Central memory CD4-positive, alpha-beta T cell (primary cell): Measurements from ENCODE around the gene YBEY.
"Not testable (repeated sequence)": the region's sequence is repeated elsewhere in the genome, so short reads cannot be mapped to it uniquely, and the experiment has no call there.

Source experiments
- DNase-seq: peaks from one replicate; pipeline ENCODE4 v3.0.0; 2022

The YBEY gene

GRCh38 chr21:46304955-46305354 lies 18.8 kb downstream of the YBEY start:
- DNase-seq = no peak

GRCh38 chr21:46307625-46308024 lies 21.5 kb downstream of the YBEY start:
- DNase-seq = no peak

GRCh38 chr21:46308431-46308830 lies 22.3 kb downstream of the YBEY start:
- DNase-seq = no peak

- not testable (repeated sequence) for DNase-seq
Observed at GRCh38 chr21:46310260-46310659, 24.1 kb downstream of the YBEY start.

GRCh38 chr21:46311568-46311967 lies 25.4 kb downstream of the YBEY start:
- DNase-seq = no peak

GRCh38 chr21:46312949-46313348 lies 26.8 kb downstream of the YBEY start:
- DNase-seq = no peak

- no peak for DNase-seq
Observed at GRCh38 chr21:46314441-46315020, 28.4 kb downstream of the YBEY start.

- no peak for DNase-seq
Observed at GRCh38 chr21:46316708-46317324, 30.7 kb downstream of the YBEY start.

GRCh38 chr21:46317710-46318463 lies 31.7 kb downstream of the YBEY start:
- DNase-seq = no peak

- DNase-seq = no peak
Observed at GRCh38 chr21:46318464-46318845, 32.3 kb downstream of the YBEY start.

- no peak for DNase-seq
Observed at GRCh38 chr21:46319186-46319585, 33.0 kb downstream of the YBEY start.

- DNase-seq = no peak
Observed at GRCh38 chr21:46320331-46320801, 34.2 kb downstream of the YBEY start.

GRCh38 chr21:46322351-46323226 lies 36.4 kb downstream of the YBEY start:
- DNase-seq = no peak

- DNase-seq = no peak
Observed at GRCh38 chr21:46323227-46323709, 37.1 kb downstream of the YBEY start.

- DNase-seq = peak; percentile 98
Observed at GRCh38 chr21:46323710-46324389, 37.7 kb downstream of the YBEY start, which contains the start of the genes C21orf58 and PCNT. Gene C21orf58 (minus strand): TSS chr21:46323870. CDS start chr21:46322738, 1,132 bp downstream. Gene PCNT (plus strand): TSS chr21:46324156. CDS start chr21:46324229, 73 bp downstream.

- peak; percentile 85 for DNase-seq
Observed at GRCh38 chr21:46324390-46325072, 38.4 kb downstream of the YBEY start.

- peak; percentile 24 for DNase-seq
Observed at GRCh38 chr21:46325073-46325912, 39.2 kb downstream of the YBEY start.

GRCh38 chr21:46326110-46326703 lies 40.1 kb downstream of the YBEY start:
- DNase-seq = no peak

- no peak for DNase-seq
Observed at GRCh38 chr21:46327711-46328110, 41.6 kb downstream of the YBEY start.

GRCh38 chr21:46328151-46328550 lies 42.0 kb downstream of the YBEY start:
- DNase-seq = no peak
